GM10266 (cell line): ENCODE measurements around the gene ABTB2.
A peak's percentile ranks its signal among the peaks of the same experiment; 100 is the strongest.

Experiments used
- DNase-seq: peaks from one replicate; pipeline ENCODE4 v3.0.0; 2012; ENCODE audit errors: extremely low spot score
- TF ChIP-seq, protein P1 (sequence below): IDR thresholded peaks from 2 replicates; pipeline ENCODE4 v1.5.1; 2012; ENCODE audit warnings: mild to moderate bottlenecking, low read depth; ENCODE audit not compliant: control insufficient read depth, insufficient read depth; ENCODE audit errors: missing control alignments

ABTB2 gene

DNA sequence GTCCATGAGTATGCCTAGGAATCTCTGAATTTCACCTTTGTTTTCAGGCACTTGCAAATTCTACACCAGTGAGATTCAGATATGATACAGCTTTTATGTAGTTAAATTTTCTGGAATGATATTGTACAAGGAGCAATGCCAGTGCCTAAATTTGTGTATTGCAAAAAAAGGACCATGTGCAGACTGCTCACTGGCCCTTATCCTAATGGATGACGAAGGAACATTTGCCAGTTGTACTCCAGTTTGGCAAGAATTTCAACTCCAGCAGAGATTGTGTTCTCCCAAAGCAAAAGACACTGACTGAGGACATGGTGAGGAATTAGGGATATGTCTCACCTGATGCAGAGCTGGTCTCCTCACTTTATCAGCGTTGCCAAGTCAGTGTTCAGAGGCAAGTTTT lies 243.8 kb downstream of the ABTB2 start:
- TF ChIP-seq, protein P1, sequence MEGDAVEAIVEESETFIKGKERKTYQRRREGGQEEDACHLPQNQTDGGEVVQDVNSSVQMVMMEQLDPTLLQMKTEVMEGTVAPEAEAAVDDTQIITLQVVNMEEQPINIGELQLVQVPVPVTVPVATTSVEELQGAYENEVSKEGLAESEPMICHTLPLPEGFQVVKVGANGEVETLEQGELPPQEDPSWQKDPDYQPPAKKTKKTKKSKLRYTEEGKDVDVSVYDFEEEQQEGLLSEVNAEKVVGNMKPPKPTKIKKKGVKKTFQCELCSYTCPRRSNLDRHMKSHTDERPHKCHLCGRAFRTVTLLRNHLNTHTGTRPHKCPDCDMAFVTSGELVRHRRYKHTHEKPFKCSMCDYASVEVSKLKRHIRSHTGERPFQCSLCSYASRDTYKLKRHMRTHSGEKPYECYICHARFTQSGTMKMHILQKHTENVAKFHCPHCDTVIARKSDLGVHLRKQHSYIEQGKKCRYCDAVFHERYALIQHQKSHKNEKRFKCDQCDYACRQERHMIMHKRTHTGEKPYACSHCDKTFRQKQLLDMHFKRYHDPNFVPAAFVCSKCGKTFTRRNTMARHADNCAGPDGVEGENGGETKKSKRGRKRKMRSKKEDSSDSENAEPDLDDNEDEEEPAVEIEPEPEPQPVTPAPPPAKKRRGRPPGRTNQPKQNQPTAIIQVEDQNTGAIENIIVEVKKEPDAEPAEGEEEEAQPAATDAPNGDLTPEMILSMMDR, result no peak
- no peak for DNase-seq

DNA sequence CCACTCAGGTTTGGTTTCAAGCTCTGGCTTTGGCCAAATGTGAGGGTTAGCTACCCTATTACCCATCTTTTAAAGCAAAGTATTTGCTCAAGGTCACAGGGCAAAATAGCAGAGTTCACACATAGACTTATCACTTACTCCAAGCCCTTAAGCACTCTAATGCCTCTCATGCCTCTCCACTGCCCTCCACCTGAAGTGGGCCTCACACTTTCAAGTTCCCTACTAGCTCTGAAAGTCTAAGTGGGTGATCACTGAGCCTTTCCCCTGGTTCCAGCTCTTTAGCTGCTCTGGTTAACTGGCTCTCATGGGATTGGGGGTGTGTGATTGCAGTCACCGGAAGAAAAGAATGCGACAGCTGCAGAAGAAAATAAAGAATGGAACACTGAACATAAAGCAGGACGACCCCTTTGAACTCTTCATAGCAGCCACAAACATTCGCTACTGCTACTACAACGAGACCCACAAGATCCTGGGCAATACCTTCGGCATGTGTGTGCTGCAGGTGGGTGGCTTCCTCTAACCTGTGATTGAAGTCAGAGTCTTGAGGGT lies 246.0 kb downstream of the ABTB2 start:
- TF ChIP-seq, protein P1, result no peak
- DNase-seq, result no peak

DNA sequence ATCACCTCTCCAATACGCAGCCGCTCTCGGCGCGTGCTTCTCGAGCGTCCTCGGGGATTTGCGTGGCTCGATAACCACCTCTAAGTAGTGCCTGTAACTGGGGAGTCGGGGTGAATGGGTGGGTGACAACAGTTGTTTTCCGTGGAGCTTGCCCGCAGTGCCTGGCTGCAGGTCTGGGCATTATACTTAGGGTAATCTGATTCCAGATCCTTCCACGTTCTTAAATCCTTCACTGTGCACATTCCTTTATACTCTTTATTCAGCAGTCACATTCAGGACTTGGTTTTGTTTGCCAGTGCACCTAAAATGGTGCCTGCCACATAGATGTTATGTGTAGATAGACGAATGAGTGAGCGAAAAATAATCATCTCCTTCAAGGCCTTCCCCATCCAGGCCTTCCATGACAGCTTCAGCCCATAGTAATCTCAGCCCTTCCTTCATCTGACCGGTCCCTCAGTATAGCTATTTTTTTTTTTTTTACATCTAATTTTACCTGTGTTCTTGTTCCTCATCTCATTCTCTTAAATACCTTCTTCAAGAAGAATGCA lies 251.8 kb downstream of the ABTB2 start:
- no peak for DNase-seq
- TF ChIP-seq, protein P1, result no peak

DNA sequence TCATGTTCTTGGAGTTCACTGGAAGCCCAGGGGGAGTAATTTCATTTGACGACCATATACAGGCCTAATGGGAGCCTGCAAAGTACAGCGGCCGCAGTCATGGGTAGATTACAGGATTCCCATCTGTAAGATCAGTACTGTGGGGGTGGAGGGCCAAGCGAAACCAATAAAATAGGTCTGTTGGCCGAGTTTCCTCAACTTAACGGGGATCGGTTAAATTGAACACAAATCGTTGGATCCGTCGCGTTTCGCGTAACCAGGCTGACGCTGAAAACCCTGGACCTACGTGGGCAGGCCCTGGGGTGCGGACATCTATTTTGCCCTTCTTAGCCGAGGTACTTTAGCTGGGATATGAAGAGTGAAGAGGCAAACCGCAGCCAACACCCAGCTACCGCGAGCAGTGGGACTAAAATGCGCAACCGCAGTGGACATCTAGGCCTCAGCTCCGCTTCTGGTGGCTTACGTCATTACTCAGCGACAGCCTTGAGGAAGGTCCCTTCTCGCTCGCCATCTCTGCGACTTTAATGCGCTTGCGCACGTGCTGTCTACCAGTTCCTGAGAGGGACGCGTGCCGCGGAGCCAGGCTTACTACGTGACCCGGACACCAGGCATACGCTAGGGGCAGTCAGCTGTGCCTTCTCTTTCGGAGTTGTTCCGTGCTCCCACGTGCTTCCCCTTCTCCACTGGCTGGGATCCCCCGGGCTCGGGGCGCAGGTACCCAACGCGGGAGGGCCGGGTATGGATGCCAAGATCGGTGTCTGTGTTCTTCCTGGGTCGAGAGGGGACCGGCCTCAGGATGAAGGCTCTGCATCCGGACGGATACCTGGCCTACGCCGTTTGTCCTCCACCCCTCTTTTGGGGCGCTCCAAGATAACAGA lies 252.5 kb downstream of the ABTB2 start, which contains the start of gene NAT10:
Gene NAT10, plus strand, starts transcription at position 551 of the 878 bp plus-strand sequence. CDS start 2,597 bp downstream, outside the sequence.
- DNase-seq, result peak; percentile 88
- TF ChIP-seq, protein P1, result no peak

DNA sequence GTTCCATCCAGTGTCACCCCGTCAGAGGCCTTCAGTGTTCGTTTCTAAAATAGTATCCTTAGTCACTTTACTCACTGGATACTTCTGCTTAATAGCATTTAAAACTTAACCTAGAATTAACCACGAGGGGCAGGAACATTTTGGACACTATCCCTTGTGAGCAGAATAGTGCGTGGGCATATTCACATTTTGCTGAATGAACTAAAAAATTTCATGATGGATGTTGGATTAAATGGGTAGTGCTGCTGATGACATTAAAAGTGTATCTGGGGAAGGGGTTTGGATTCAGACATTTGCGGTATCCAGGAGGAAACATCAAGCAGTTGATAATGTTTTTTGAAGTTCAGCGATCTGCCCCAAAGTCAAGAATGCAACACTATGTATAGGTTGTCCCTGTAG lies 253.1 kb downstream of the ABTB2 start:
- DNase-seq, result no peak

More for the DNA sequence above, 253.1 kb downstream of the ABTB2 start:
- TF ChIP-seq, protein P1, result no peak
